HepG2 (cell line): Measurements from ENCODE around the gene DNAAF8. TPM values are rescaled to one million over a fixed set of nuclear protein-coding genes. Genes with fewer than 3 reads are reported as not detected.
A peak's percentile ranks its signal among the peaks of the same experiment; 100 is the strongest.

Experiments used
- CHCHD3 ChIP-seq: sonication (generic); formaldehyde crosslinking; IDR thresholded peaks from 2 replicates; pipeline ENCODE4 v1.8.0; 2022; ENCODE audit warnings: mild to moderate bottlenecking, missing genetic modification reagents, moderate library complexity
- DRAP1 ChIP-seq: IDR thresholded peaks from 2 replicates; pipeline ENCODE4 v1.6.1; 2016; ENCODE audit warnings: missing genetic modification reagents, missing compliant biosample characterization
- HOXA7 ChIP-seq: sonication (generic); formaldehyde crosslinking; IDR thresholded peaks from 2 replicates; pipeline ENCODE4 v1.8.1; 2022; ENCODE audit warnings: mild to moderate bottlenecking, missing genetic modification reagents, moderate library complexity
- NPAS2 ChIP-seq: sonication (generic); formaldehyde crosslinking; IDR thresholded peaks from 2 replicates; pipeline ENCODE4 v1.8.0; 2022; ENCODE audit warnings: mild to moderate bottlenecking, missing genetic modification reagents, borderline replicate concordance
- PREB ChIP-seq: sonication (generic); formaldehyde crosslinking; IDR thresholded peaks from 2 replicates; pipeline ENCODE4 v1.4.0; 2020; ENCODE audit warnings: missing genetic modification reagents
- PRMT3 ChIP-seq: sonication (generic); formaldehyde crosslinking; IDR thresholded peaks from 2 replicates; pipeline ENCODE4 v1.8.1; 2022; ENCODE audit warnings: low read depth, mild to moderate bottlenecking, moderate library complexity, missing genetic modification reagents, borderline replicate concordance
- SNRNP70 ChIP-seq: fragments of 200-400 bp; formaldehyde crosslinking; IDR thresholded peaks from 2 replicates; pipeline ENCODE4 v1.6.1; 2017; ENCODE audit warnings: mild to moderate bottlenecking, low read depth, low read length, moderate library complexity
- SP140L ChIP-seq: sonication (generic); formaldehyde crosslinking; IDR thresholded peaks from 2 replicates; pipeline ENCODE4 v1.4.0; 2020; ENCODE audit warnings: missing genetic modification reagents, borderline replicate concordance
- ZC3H13 ChIP-seq: sonication (generic); formaldehyde crosslinking; IDR thresholded peaks from 2 replicates; pipeline ENCODE4 v1.8.1; 2023; ENCODE audit warnings: mild to moderate bottlenecking, missing genetic modification reagents, moderate library complexity
- ZFP41 ChIP-seq: sonication (generic); formaldehyde crosslinking; IDR thresholded peaks from 2 replicates; pipeline ENCODE4 v1.4.0; 2020; ENCODE audit warnings: mild to moderate bottlenecking, missing genetic modification reagents, borderline replicate concordance
- ZFP62 ChIP-seq: sonication (generic); formaldehyde crosslinking; IDR thresholded peaks from 2 replicates; pipeline ENCODE4 v1.4.0; 2020; ENCODE audit warnings: missing genetic modification reagents
- ZKSCAN8 ChIP-seq: IDR thresholded peaks from 2 replicates; pipeline ENCODE4 v1.6.1; 2016; ENCODE audit warnings: borderline replicate concordance, missing genetic modification reagents, missing compliant biosample characterization
- ZNF256 ChIP-seq: sonication (generic); formaldehyde crosslinking; conservative IDR thresholded peaks from 2 replicates; pipeline ENCODE4 v1.4.0; 2020; ENCODE audit warnings: missing genetic modification reagents
- polyA plus RNA-seq, 8 experiments: library from polyadenylated mRNA; depleted of rRNA in 3 of 8; stranded (reverse) in 7 of 8; unstranded in 1 of 8; fragments of >200 nt; fragmentation: Illumina TruSeq in 4 of 8; extraction: Trizol in 4 of 8; gene quantifications; 2 replicates each; pipeline versions ENCODE4 v1.2.1 to v1.2.3, GENCODE V29; 2011 to 2016; ENCODE audit warnings: low read depth in 4 of 8, missing spikeins in 1 of 8, mixed read lengths in 1 of 8; ENCODE audit not compliant: insufficient read depth in 1 of 8
- total RNA-seq, 5 experiments: library from RNA; depleted of rRNA; stranded (reverse); fragments of >200 nt; fragmentation: Illumina TruSeq; extraction: Trizol; gene quantifications; 2 replicates each; pipeline ENCODE4 v1.2.3, GENCODE V29; 2016; ENCODE audit warnings: low read depth in 1 of 5
- TF ChIP-seq, protein P1 (sequence below): sonication (generic); formaldehyde crosslinking; IDR thresholded peaks from 2 replicates; pipeline ENCODE4 v1.4.0; 2020; ENCODE audit warnings: mild to moderate bottlenecking, low read depth, missing genetic modification reagents
- TF ChIP-seq, protein P2 (sequence below): sonication (generic); formaldehyde crosslinking; IDR thresholded peaks from 2 replicates; pipeline ENCODE4 v1.5.0; 2020; ENCODE audit warnings: missing genetic modification reagents
- TF ChIP-seq, protein P3 (sequence below): sonication (generic); formaldehyde crosslinking; IDR thresholded peaks from 2 replicates; pipeline ENCODE4 v1.4.0; 2020; ENCODE audit warnings: missing genetic modification reagents

Gene DNAAF8
- total and polyA plus RNA-seq, 2 of the 13 experiments (the other 11 are each of a cell fraction or from before 2014, with no cell fraction given), result 0.44 TPM; not detected in 1

DNA sequence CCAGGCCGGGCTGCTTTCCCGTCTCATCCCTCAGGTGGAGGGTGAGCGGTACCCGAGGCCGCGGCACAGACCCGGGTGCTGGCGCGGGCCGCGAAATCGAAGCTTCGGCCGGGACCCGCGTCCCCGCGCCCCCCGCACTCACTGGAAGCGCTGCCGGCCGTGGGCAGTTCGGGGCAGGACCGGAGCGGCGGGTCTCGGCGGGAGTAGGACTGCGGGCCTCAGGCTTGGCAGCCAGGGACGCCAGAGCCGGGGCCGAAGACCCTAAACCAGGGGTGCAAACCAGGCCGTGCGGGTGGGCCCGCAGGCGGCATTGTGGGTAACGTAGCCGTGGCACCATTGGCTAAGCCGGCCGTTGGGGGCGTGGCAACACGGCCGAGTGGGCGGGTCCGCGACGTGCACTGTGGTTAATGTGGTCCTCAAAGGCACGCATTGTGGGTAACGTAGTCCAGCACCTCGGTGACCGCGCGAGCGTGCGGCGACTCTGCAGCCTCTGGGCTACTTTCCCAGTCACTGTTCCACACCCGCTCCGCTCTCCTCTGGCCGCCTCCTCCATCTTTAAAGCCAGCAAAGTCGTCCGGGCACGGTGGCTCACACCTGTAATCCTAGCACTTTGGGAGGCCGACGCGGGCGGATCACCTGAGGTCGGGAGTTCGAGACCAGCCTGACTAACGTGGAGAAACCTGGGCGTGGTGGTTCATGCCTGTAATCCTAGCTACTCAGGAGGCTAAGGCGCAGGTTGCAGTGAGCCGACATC lies 32.7 kb downstream of the DNAAF8 start, which contains the start of gene ZNF500 (continued):
- TF ChIP-seq, protein P1, sequence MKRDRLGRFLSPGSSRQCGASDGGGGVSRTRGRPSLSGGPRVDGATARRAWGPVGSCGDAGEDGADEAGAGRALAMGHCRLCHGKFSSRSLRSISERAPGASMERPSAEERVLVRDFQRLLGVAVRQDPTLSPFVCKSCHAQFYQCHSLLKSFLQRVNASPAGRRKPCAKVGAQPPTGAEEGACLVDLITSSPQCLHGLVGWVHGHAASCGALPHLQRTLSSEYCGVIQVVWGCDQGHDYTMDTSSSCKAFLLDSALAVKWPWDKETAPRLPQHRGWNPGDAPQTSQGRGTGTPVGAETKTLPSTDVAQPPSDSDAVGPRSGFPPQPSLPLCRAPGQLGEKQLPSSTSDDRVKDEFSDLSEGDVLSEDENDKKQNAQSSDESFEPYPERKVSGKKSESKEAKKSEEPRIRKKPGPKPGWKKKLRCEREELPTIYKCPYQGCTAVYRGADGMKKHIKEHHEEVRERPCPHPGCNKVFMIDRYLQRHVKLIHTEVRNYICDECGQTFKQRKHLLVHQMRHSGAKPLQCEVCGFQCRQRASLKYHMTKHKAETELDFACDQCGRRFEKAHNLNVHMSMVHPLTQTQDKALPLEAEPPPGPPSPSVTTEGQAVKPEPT (CRISPR knock-in tag), result no peak
- TF ChIP-seq, protein P2, sequence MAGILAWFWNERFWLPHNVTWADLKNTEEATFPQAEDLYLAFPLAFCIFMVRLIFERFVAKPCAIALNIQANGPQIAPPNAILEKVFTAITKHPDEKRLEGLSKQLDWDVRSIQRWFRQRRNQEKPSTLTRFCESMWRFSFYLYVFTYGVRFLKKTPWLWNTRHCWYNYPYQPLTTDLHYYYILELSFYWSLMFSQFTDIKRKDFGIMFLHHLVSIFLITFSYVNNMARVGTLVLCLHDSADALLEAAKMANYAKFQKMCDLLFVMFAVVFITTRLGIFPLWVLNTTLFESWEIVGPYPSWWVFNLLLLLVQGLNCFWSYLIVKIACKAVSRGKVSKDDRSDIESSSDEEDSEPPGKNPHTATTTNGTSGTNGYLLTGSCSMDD (CRISPR knock-in tag), result no peak
- TF ChIP-seq DRAP1 (CRISPR knock-in tag) (peak; percentile 82), SNRNP70 (no peak), ZNF256 (0 out of 2 replicates have a peak, but pooled peaks have one; percentile 12), NPAS2 (no peak), SP140L (no peak), ZFP41 (no peak), ZKSCAN8 (CRISPR knock-in tag) (no peak), PRMT3 (CRISPR knock-in tag) (no peak), CHCHD3 (CRISPR knock-in tag) (no peak), PREB (CRISPR knock-in tag) (no peak), HOXA7 (no peak), ZC3H13 (CRISPR knock-in tag) (no peak; the same call in 1 of the 2 replicates), ZFP62 (no peak)
- TF ChIP-seq, protein P3, sequence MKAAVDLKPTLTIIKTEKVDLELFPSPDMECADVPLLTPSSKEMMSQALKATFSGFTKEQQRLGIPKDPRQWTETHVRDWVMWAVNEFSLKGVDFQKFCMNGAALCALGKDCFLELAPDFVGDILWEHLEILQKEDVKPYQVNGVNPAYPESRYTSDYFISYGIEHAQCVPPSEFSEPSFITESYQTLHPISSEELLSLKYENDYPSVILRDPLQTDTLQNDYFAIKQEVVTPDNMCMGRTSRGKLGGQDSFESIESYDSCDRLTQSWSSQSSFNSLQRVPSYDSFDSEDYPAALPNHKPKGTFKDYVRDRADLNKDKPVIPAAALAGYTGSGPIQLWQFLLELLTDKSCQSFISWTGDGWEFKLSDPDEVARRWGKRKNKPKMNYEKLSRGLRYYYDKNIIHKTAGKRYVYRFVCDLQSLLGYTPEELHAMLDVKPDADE (CRISPR knock-in tag), result no peak
